HepG2 (cell line): ENCODE measurements around the gene NOL12. TPM values are rescaled to one million over a fixed set of nuclear protein-coding genes. Genes with fewer than 3 reads are reported as not detected.
A peak's percentile ranks its signal among the peaks of the same experiment; 100 is the strongest.

Experiments
- ADNP ChIP-seq: sonication (generic); formaldehyde crosslinking; IDR thresholded peaks from 2 replicates; pipeline ENCODE4 v1.4.0; 2020; ENCODE audit warnings: missing genetic modification reagents
- ATM ChIP-seq: fragments of 450-650 bp; IDR thresholded peaks from 2 replicates; pipeline ENCODE4 v1.7.1; 2017; ENCODE audit warnings: mild to moderate bottlenecking, borderline replicate concordance
- CHD2 ChIP-seq: IDR thresholded peaks from 2 replicates; pipeline ENCODE4 v1.6.1; 2011; ENCODE audit warnings: low read depth, low read length, improper control_type of control experiment
- EEA1 ChIP-seq: sonication (generic); formaldehyde crosslinking; IDR thresholded peaks from 2 replicates; pipeline ENCODE4 v1.5.1; 2020; ENCODE audit warnings: mild to moderate bottlenecking, missing genetic modification reagents, borderline replicate concordance
- ESRRA ChIP-seq: sonication (generic); formaldehyde crosslinking; IDR thresholded peaks from 2 replicates; pipeline ENCODE4 v1.5.1; 2020; ENCODE audit warnings: mild to moderate bottlenecking, low read depth, missing genetic modification reagents
- FOXO4 ChIP-seq: sonication (generic); formaldehyde crosslinking; conservative IDR thresholded peaks from 2 replicates; pipeline ENCODE4 v1.8.1; 2023; ENCODE audit warnings: missing genetic modification reagents
- GPN1 ChIP-seq: sonication (generic); formaldehyde crosslinking; IDR thresholded peaks from 2 replicates; pipeline ENCODE4 v1.5.1; 2020; ENCODE audit warnings: missing genetic modification reagents, borderline replicate concordance
- MED8 ChIP-seq: sonication (generic); formaldehyde crosslinking; IDR thresholded peaks from 2 replicates; pipeline ENCODE4 v1.8.1; 2023; ENCODE audit warnings: mild to moderate bottlenecking, missing genetic modification reagents; ENCODE audit not compliant: insufficient replicate concordance
- PAXIP1 ChIP-seq: sonication (generic); formaldehyde crosslinking; conservative IDR thresholded peaks from 2 replicates; pipeline ENCODE4 v1.4.0; 2020; ENCODE audit warnings: mild to moderate bottlenecking, missing genetic modification reagents, moderate library complexity
- RBM22 ChIP-seq: fragments of 200-400 bp; formaldehyde crosslinking; optimal IDR thresholded peaks from 2 replicates; pipeline ENCODE3; 2017; ENCODE audit warnings: mild to moderate bottlenecking, low read length, moderate library complexity
- REST ChIP-seq, 2 experiments: IDR thresholded peaks; 2 replicates each; pipeline ENCODE4 v1.6.1; 2011 to 2012; ENCODE audit warnings: low read length in 2 of 2, borderline replicate concordance in 1 of 2, low read depth in 1 of 2, mild to moderate bottlenecking in 1 of 2, moderate library complexity in 1 of 2
- SOX6 ChIP-seq, 2 experiments: fragments of 450-650 bp in 1 of 2; sonication (generic) in 1 of 2; formaldehyde crosslinking in 1 of 2; IDR thresholded peaks; 2 replicates each; pipeline versions ENCODE4 v1.4.0 to v1.6.1; 2017 to 2020; ENCODE audit warnings: antibody characterized with exemption in 1 of 2, mild to moderate bottlenecking in 1 of 2, missing genetic modification reagents in 1 of 2
- ZBTB42 ChIP-seq: sonication (generic); formaldehyde crosslinking; IDR thresholded peaks from 2 replicates; pipeline ENCODE4 v1.5.0; 2020; ENCODE audit warnings: mild to moderate bottlenecking, missing genetic modification reagents
- ZBTB43 ChIP-seq: sonication (generic); formaldehyde crosslinking; conservative IDR thresholded peaks from 2 replicates; pipeline ENCODE4 v1.4.0; 2020; ENCODE audit warnings: missing genetic modification reagents
- ZFP36L1 ChIP-seq: sonication (generic); formaldehyde crosslinking; IDR thresholded peaks from 2 replicates; pipeline ENCODE4 v1.8.0; 2022; ENCODE audit warnings: mild to moderate bottlenecking, missing genetic modification reagents, moderate library complexity
- ZNF501 ChIP-seq: sonication (generic); formaldehyde crosslinking; IDR thresholded peaks from 2 replicates; pipeline ENCODE4 v1.5.1; 2020; ENCODE audit warnings: mild to moderate bottlenecking, moderate library complexity, missing genetic modification reagents
- ZNF546 ChIP-seq: sonication (generic); formaldehyde crosslinking; conservative IDR thresholded peaks from 2 replicates; pipeline ENCODE4 v1.8.1; 2023; ENCODE audit warnings: mild to moderate bottlenecking, missing genetic modification reagents
- ZNF768 ChIP-seq: sonication (generic); formaldehyde crosslinking; IDR thresholded peaks from 2 replicates; pipeline ENCODE4 v1.4.0; 2020; ENCODE audit warnings: missing genetic modification reagents
- ZNF790 ChIP-seq: sonication (generic); formaldehyde crosslinking; IDR thresholded peaks from 2 replicates; pipeline ENCODE4 v1.8.0; 2022; ENCODE audit warnings: missing genetic modification reagents, mild to moderate bottlenecking, borderline replicate concordance
- polyA plus RNA-seq, 8 experiments: library from polyadenylated mRNA; depleted of rRNA in 3 of 8; stranded (reverse) in 7 of 8; unstranded in 1 of 8; fragments of >200 nt; fragmentation: Illumina TruSeq in 4 of 8; extraction: Trizol in 4 of 8; gene quantifications; 2 replicates each; pipeline versions ENCODE4 v1.2.1 to v1.2.3, GENCODE V29; 2011 to 2016; ENCODE audit warnings: low read depth in 4 of 8, missing spikeins in 1 of 8, mixed read lengths in 1 of 8; ENCODE audit not compliant: insufficient read depth in 1 of 8
- total RNA-seq, 5 experiments: library from RNA; depleted of rRNA; stranded (reverse); fragments of >200 nt; fragmentation: Illumina TruSeq; extraction: Trizol; gene quantifications; 2 replicates each; pipeline ENCODE4 v1.2.3, GENCODE V29; 2016; ENCODE audit warnings: low read depth in 1 of 5

The NOL12 gene
- total and polyA plus RNA-seq, 2 of the 13 experiments (the other 11 are each of a cell fraction or from before 2014, with no cell fraction given): 14.3 to 31.4 TPM

- TF ChIP-seq CHD2: no peak
- TF ChIP-seq ZNF546 (CRISPR knock-in tag): no peak
- TF ChIP-seq ZNF501 (CRISPR knock-in tag): 0 out of 2 replicates have a peak, but pooled peaks have one; percentile 39
- TF ChIP-seq ESRRA (CRISPR knock-in tag): no peak
- TF ChIP-seq RBM22: peak; percentile 45
- TF ChIP-seq EEA1 (CRISPR knock-in tag): no peak
- TF ChIP-seq ZNF790 (CRISPR knock-in tag): no peak
- no peak for TF ChIP-seq ADNP
- no peak for TF ChIP-seq ZNF768
- no peak for TF ChIP-seq REST (IDR thresholded peaks at IDR 0.05; ENCODE audit: borderline replicate concordance in 1 of 2, low read depth in 1 of 2, low read length in 2 of 2)
- TF ChIP-seq ATM: no peak
- TF ChIP-seq ZFP36L1 (CRISPR knock-in tag): 0 out of 2 replicates have a peak, but pooled peaks have one; percentile 56
- TF ChIP-seq ZBTB43 (CRISPR knock-in tag): 0 out of 2 replicates have a peak, but pooled peaks have one; percentile 31
- no peak for TF ChIP-seq SOX6 (IDR thresholded peaks at IDR 0.05)
- TF ChIP-seq SOX6 (CRISPR knock-in tag; IDR thresholded peaks at IDR 0.05): peak; percentile 52
- no peak for TF ChIP-seq GPN1 (CRISPR knock-in tag)
- no peak for TF ChIP-seq MED8 (CRISPR knock-in tag)
- TF ChIP-seq ZBTB42 (CRISPR knock-in tag): no peak
- TF ChIP-seq FOXO4 (CRISPR knock-in tag): no peak
- peak; percentile 86 for TF ChIP-seq PAXIP1 (CRISPR knock-in tag)
Observed at GRCh38 chr22:37661160-37661924, 24.8 kb upstream of the NOL12 start (continued).
